ENCODE data around the gene CLHC1. TPM values are rescaled to one million over a fixed set of nuclear protein-coding genes. Genes with fewer than 3 reads are reported as not detected.

CLHC1 gene
- total and polyA plus RNA-seq, 2 donors (not counting 3 experiments of a cell fraction or from before 2014, with no cell fraction given): 2.4 to 12.3 TPM

- intact Hi-C loops (cut with micrococcal nuclease) (no loop called here), dilution Hi-C loops (cut with MboI; ENCODE audit: extremely low pct_ligation_motif_present, low sequenced_read_pairs) (no loop called here)
- H3K27ac ChIP-seq (ENCODE audit: insufficient read depth, low read depth, low read length): no peak overlapping the region
- ChIA-PET CTCF (interaction anchor here (0.7 to 1.8 kb wide), 6 partner anchors 9 to 260 kb away, joined by 3 to 10 read pairs (median 3); partner anchors contain the start of gene RTN4), POLR2A (no interaction called here)
- H3K9ac ChIP-seq (replicated peaks; ENCODE audit: extremely low read depth, insufficient read depth, low read length): no peak overlapping the region
- DNase-seq (ENCODE audit: low read depth, low spot score) (peak; percentile 37), FAIRE-seq (no peak)
- no peaks in the 10 kb centered on the region for H3K9me1 ChIP-seq (replicated peaks; ENCODE audit: control insufficient read depth, extremely low read depth, insufficient read depth, low read length)
- H3K4me3 ChIP-seq (replicated peaks in 1 of 3; ENCODE audit: insufficient read depth in 1 of 3, low read depth in 1 of 3, low read length in 3 of 3): no peak overlapping the region
- peaks cover 52% of the 10 kb centered on the region for H3K4me1 ChIP-seq (ENCODE audit: control insufficient read depth, extremely low read depth, insufficient read depth, low read length)
- no peaks in the 10 kb centered on the region for H3K79me2 ChIP-seq (ENCODE audit: control insufficient read depth, insufficient read depth, low read length)
- no TSS peak for BruUV-seq (replicated peaks)
- no peaks in the 10 kb centered on the region for H3K27me3 ChIP-seq (ENCODE audit: control insufficient read depth in 2 of 2, insufficient read depth in 2 of 2, low read length in 2 of 2)
- H4K20me1 ChIP-seq (replicated peaks; ENCODE audit: control insufficient read depth, extremely low read depth, insufficient read depth, low read length): no peaks in the 10 kb centered on the region
- no peak overlapping the region for H3K4me2 ChIP-seq (ENCODE audit: insufficient read depth, low read length)
- no peak overlapping the region for H2AFZ ChIP-seq (ENCODE audit: low read depth, low read length)
- no peaks in the 10 kb centered on the region for H3K9me3 ChIP-seq (replicated peaks; ENCODE audit: control insufficient read depth, insufficient read depth, low read length)
- H3K36me3 ChIP-seq (ENCODE audit: control insufficient read depth in 2 of 2, extremely low read depth in 1 of 2, insufficient read depth in 2 of 2, low read length in 2 of 2): no peaks in the 10 kb centered on the region
- no peak for TF ChIP-seq EZH2 (IDR thresholded peaks at IDR 0.05; ENCODE audit: borderline replicate concordance, low read depth, low read length, severe bottlenecking)
- no peak for TF ChIP-seq POLR2A (IDR thresholded peaks at IDR 0.05; ENCODE audit: low read depth, low read length)
- TF ChIP-seq JUN (IDR thresholded peaks at IDR 0.05; ENCODE audit: borderline replicate concordance, insufficient read depth, insufficient read length, low read depth): no peak
- no peak for TF ChIP-seq MYC (IDR thresholded peaks at IDR 0.05; ENCODE audit: low read depth, low read length)
- TF ChIP-seq CTCF (IDR thresholded peaks at IDR 0.05; ENCODE audit: extremely low read depth in 1 of 2, insufficient read depth in 1 of 2, low read depth in 1 of 2, low read length in 2 of 2): no peak
- no peak for TF ChIP-seq GATA2 (IDR thresholded peaks at IDR 0.05; ENCODE audit: insufficient read depth, insufficient read length, low read depth, low read length)
- TF ChIP-seq FOS (IDR thresholded peaks at IDR 0.05; ENCODE audit: borderline replicate concordance, insufficient read depth, low read length): no peak
- no peak for TF ChIP-seq MAX (IDR thresholded peaks at IDR 0.05; ENCODE audit: insufficient read depth, insufficient read length)
- no peak for TF ChIP-seq POLR2AphosphoS5 (IDR thresholded peaks at IDR 0.05; ENCODE audit: insufficient read depth, low read depth, low read length)
Observed at GRCh38 chr2:55159037-55159651, 72.9 kb downstream of the CLHC1 start.

Data from endothelial cell of umbilical vein (primary cell).